HG03457 (cell line): ENCODE data around the gene FHDC1.

Experiments used
- ATAC-seq: cut with Tn5 transposase; IDR thresholded peaks from one replicate; pipeline ENCODE4 v1.9.1; 2021; ENCODE audit warnings: moderate number of reproducible peaks; ENCODE audit not compliant: unreplicated experiment

FHDC1 gene

GRCh38 chr4:152929888-152930287 is 6.2 kb upstream of the FHDC1 start:
- no peak for ATAC-seq

DNA sequence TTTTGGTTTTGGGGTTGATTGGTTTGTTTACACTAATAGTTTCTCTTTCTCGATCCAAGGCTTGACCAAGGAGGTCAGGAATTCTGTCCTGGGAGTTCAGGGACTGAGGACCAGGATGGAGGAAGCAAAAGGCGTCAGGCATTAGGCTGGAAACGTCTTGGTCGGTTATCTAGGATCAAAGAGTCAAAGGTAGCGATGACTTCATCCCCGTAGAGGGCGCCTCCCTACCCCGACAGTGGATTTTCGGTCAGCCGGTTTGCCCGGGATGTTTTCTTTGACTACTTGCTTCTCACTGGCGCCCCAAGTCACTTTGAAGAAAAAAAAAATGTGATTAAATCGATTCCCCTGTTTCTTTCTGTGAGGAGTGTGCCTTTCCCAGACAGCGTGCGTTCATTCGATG is 980 bp upstream of the FHDC1 start:
- no peak for ATAC-seq

GRCh38 chr4:152936446-152937335 is 568 bp downstream of the FHDC1 start:
- ATAC-seq: no peak

GRCh38 chr4:152937336-152938236 is 1.5 kb downstream of the FHDC1 start:
- ATAC-seq: no peak

- ATAC-seq: no peak
Observed at GRCh38 chr4:152938237-152938947, 2.3 kb downstream of the FHDC1 start.

DNA sequence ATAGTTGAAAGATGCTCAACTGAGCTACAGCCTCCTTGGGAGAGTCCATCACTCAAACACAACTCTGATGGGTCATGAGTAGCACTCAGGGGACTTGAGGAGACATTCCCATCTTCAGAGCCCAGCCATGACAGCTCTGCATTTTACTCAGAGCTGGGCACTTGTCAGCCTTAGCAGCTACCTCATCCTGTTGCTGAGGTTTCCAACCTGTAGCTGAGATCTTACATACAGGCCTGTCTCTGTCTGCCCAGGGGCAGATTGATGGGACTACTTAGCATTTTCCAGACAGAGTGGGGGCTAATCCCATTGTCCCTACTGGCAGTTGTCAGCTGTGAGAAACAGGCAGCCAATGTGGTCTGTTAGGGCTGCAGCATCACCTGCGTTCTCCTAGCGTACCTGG is 3.5 kb downstream of the FHDC1 start:
- ATAC-seq: no peak

DNA sequence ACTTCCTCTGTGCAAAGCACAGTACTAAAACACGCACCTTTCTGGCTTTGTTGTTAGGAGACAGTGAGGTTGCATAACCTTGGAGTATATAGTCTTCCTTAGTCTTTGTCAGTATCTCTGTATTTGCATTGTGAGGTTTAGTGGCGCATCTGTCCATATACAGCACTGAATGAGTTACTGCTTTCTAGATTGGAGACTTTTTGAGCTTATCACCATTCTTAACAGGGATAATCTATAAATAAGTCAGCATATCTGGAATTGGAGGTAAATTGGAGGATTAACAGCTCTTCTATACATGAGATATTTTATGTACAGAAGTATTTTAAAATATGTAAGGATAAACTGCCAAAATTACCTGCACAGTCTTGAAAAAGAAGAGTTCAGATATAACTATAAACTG is 4.3 kb downstream of the FHDC1 start:
- ATAC-seq: no peak

DNA sequence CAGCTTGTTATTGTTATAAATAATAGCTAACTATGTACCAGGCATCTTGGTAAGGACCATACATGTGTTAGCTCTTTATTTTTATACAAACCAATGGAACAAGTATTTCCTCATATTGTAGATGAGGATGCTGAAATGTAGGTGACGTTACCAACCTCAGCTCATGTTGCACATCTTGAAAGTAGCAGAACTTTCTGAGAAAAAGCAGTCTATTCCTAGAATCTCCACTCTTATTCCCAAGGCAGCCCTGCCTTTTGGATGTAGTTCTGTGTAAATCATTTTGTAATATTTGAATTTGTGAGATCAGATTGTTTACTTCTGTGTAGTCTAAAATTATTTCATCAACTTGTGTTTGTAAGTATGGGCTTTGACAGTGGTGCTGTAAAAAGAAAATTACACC is 5.3 kb downstream of the FHDC1 start:
- ATAC-seq: no peak

- no peak for ATAC-seq
Observed at GRCh38 chr4:152942346-152942745, 6.2 kb downstream of the FHDC1 start.

GRCh38 chr4:152943672-152944071 is 7.5 kb downstream of the FHDC1 start:
- ATAC-seq: no peak

DNA sequence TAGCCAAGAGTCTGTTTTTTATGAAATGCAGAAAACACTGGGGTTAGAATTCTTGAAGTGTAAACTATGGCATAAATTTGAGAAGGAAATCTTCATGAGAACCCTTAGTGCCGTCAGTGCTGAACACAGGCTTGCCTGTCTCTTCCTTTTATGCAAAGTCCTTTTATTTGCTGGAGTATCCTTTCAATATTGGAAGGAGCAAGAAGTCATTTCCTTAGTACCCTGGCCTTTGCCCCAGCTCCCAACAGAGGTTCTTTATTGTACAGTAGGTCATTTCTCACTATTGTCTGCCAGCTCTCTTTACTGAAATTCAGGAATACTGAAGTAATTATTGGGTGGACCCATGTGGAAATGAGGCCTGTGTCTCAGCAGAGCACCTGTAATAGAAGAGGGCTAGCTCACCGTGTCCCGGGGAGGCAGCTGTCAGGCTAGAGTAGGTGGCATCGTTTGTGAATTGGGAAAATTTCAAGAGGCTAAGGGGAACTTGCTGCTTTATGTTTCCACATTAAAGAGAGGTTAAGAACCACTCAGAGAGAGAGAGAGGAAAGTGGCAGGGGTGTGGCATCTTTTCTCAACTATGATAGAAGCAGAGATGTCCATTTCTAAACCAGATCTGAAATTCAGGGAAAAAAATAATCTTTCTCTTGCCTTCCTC is 8.7 kb downstream of the FHDC1 start:
- no peak for ATAC-seq

GRCh38 chr4:152945639-152946038 is 9.5 kb downstream of the FHDC1 start:
- ATAC-seq: no peak

- ATAC-seq: no peak
Observed at GRCh38 chr4:152946446-152946845, 10.3 kb downstream of the FHDC1 start.

DNA sequence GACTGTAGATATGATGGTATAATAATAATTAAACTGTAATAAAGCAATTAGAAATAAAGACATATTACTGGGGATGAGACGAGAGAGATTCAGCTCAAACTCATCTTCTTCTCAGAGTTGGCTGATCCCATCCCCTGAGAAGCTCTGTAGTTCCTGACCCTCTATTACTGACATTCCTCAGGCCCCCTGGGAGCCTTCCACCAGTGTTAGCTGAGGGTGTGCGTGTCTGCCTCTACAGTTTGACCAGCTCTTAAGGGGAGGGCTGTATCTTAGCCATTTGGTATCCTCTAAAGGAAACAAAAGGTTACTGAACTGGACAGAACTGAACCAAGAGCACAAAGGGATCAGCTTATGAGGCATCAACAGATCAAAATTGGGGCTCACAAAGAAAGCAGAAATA is 11.2 kb downstream of the FHDC1 start:
- ATAC-seq: no peak

DNA sequence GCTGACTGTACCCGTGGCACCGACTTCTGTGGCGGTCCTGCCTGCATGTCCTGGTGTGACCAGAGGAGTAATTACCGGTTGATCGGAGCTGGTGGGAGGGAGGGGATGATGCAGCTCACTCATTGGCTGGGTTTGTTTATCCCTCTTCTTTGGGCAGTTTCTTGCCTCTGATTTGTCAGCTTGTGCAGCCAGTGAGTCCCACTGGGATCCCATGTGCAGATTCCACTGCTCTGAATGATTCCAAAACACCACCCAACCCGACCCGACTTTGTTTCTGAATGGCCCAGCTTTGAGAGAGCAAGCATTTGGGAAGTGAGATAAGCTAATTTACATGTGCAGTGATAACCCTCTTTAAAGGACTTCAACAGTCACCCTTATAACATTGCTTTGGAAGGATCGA is 13.8 kb downstream of the FHDC1 start:
- no peak for ATAC-seq

- no peak for ATAC-seq
Observed at GRCh38 chr4:152950402-152951274, 14.5 kb downstream of the FHDC1 start.

DNA sequence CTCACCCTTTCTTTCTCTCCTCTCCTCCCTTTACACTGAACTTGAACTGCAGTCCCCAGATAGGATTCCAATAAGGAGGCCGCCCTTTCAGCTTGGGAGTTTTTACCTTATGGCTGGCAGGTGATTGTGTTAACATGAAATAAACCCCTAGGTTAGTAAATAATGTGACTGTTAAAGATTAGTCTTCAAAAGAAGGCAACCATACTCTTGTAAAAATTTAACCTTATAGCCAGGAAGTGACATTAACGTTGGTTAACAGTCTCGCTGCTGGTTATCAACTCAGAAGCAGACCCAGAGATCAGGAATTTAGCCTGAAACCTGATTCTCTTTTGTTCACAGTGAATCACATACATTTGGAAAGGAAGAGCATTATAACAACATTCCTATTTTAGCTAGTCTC is 15.2 kb downstream of the FHDC1 start:
- no peak for ATAC-seq

GRCh38 chr4:152953514-152953913 is 17.4 kb downstream of the FHDC1 start:
- no peak for ATAC-seq

DNA sequence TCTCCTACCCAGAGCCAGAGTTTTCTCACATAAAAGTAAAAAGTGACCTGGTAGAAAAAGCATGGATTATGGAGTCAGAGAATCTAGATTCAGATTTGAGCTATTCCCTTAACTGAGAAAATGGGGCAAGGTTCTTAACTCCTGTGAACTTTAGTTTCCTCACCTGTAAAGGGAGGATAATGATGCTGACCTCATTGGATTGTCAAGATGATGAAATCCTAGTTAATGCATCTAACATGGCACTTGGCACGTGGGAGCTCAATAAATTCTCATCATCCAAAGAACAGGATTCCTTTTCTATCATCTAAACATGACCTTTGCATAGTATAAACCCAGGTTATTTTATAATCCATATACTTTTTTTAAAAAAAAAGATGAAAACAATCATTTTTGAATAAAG is 18.6 kb downstream of the FHDC1 start:
- ATAC-seq: no peak

DNA sequence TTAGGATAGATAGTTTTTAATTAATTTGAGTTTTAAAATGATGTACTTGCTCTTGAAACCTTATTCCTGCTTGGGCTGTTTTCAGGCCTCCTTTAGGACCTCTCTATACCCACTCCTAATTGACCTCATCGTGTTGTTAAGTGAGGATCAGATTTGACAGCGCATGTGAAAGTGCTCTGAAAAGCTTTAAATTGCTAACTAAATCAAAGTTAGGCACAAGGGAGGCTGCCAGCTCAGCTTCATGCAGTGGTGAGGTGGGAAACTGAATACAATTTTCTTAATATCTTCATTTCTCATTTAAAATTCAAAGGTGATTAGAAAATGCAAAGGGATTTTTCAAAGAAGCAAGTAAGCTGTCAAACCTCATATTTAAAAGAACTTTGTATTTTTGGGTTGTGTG is 20.0 kb downstream of the FHDC1 start:
- ATAC-seq: no peak
